ENCODE results near the gene NUP62CL.
"Not testable (repeated sequence)": the region's sequence is repeated elsewhere in the genome, so short reads cannot be mapped to it uniquely, and the experiment has no call there.

The NUP62CL gene, protein sequence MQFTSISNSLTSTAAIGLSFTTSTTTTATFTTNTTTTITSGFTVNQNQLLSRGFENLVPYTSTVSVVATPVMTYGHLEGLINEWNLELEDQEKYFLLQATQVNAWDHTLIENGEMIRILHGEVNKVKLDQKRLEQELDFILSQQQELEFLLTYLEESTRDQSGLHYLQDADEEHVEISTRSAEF

GRCh38 chrX:107205770-107206696 lies at the start of gene NUP62CL, which contains the start of gene DNAAF6:
Gene NUP62CL (minus strand): TSS chrX:107206433. CDS start chrX:107175146, 31,287 bp downstream.
Gene DNAAF6 (plus strand): TSS chrX:107206611. CDS start chrX:107212876, 6,265 bp downstream.
- no peaks in the 10 kb centered on the region for H3K27me3 ChIP-seq (ENCODE audit: insufficient read depth, low read length)
- no peaks in the 10 kb centered on the region for H3K9me3 ChIP-seq (ENCODE audit: low read length)
- H2AFZ ChIP-seq (ENCODE audit: low read depth, low read length) = peak within 1 kb of the TSS; percentile 38
- H3K4me3 ChIP-seq (ENCODE audit: low read length) = peak within 1 kb of the TSS; percentile 48
- no peaks in the 10 kb centered on the region for H3K4me1 ChIP-seq (ENCODE audit: insufficient read depth, low read length)
- no peaks in the 10 kb centered on the region for H3K36me3 ChIP-seq (ENCODE audit: insufficient read depth, low read length)

- no peaks in the 10 kb centered on the region for H3K36me3 ChIP-seq (ENCODE audit: insufficient read depth, low read length)
- H3K4me3 ChIP-seq (ENCODE audit: low read length) = no peak overlapping the region
- peaks cover 7% of the 10 kb centered on the region for H3K27me3 ChIP-seq (ENCODE audit: insufficient read depth, low read length)
- no peaks in the 10 kb centered on the region for H3K9me3 ChIP-seq (ENCODE audit: low read length)
- no peak overlapping the region for H2AFZ ChIP-seq (ENCODE audit: low read depth, low read length)
- H3K4me1 ChIP-seq (ENCODE audit: insufficient read depth, low read length) = no peaks in the 10 kb centered on the region
These were observed 22.2 kb upstream of the NUP62CL start for GRCh38 chrX:107228486-107228819.

GRCh38 chrX:107227780-107228485 lies 21.7 kb upstream of the NUP62CL start:
- no peaks in the 10 kb centered on the region for H3K4me1 ChIP-seq (ENCODE audit: insufficient read depth, low read length)
- H3K27me3 ChIP-seq (ENCODE audit: insufficient read depth, low read length) = peaks cover 7% of the 10 kb centered on the region
- no peak overlapping the region for H3K4me3 ChIP-seq (ENCODE audit: low read length)
- no peaks in the 10 kb centered on the region for H3K9me3 ChIP-seq (ENCODE audit: low read length)
- H3K36me3 ChIP-seq (ENCODE audit: insufficient read depth, low read length) = no peaks in the 10 kb centered on the region
- H2AFZ ChIP-seq (ENCODE audit: low read depth, low read length) = no peak overlapping the region

- Histone ChIP-seq H3K36me3 (ENCODE audit: insufficient read depth, low read length) (no peaks in the 10 kb centered on the region), H2AFZ (ENCODE audit: low read depth, low read length) (no peak overlapping the region), H3K9me3 (ENCODE audit: low read length) (no peaks in the 10 kb centered on the region), H3K4me3 (ENCODE audit: low read length) (no peak overlapping the region), H3K27me3 (ENCODE audit: insufficient read depth, low read length) (peaks cover 7% of the 10 kb centered on the region), H3K4me1 (ENCODE audit: insufficient read depth, low read length) (no peaks in the 10 kb centered on the region)
These were observed 20.5 kb upstream of the NUP62CL start for GRCh38 chrX:107226757-107227156.

DNA sequence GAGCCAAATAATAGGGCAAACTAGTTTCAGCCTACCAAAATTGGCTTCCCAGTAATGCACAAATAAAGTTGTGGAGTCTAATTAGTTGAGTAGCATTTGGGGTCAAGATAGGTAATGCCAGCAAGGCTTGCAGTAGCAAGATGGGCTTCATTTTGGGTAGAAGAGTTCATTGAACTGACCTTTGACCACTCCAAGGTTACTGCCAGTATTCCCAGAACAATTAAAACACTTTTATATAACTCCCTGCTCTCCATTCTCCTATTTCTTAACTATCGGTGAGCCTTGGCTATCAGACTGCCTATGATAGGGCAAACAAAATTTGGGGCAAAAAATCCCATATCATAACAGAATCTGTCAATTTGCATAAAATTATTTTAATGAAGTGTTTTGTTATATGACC lies 7.2 kb upstream of the NUP62CL start:
- Histone ChIP-seq H2AFZ (ENCODE audit: low read depth, low read length) (no peak overlapping the region), H3K4me1 (ENCODE audit: insufficient read depth, low read length) (no peaks in the 10 kb centered on the region), H3K27me3 (ENCODE audit: insufficient read depth, low read length) (peaks cover 3% of the 10 kb centered on the region), H3K4me3 (ENCODE audit: low read length) (no peak overlapping the region), H3K36me3 (ENCODE audit: insufficient read depth, low read length) (no peaks in the 10 kb centered on the region), H3K9me3 (ENCODE audit: low read length) (no peaks in the 10 kb centered on the region)

GRCh38 chrX:107207943-107208342 lies 1.7 kb upstream of the NUP62CL start:
- Histone ChIP-seq H3K27me3 (ENCODE audit: insufficient read depth, low read length) (no peaks in the 10 kb centered on the region), H3K4me1 (ENCODE audit: insufficient read depth, low read length) (no peaks in the 10 kb centered on the region), H3K36me3 (ENCODE audit: insufficient read depth, low read length) (no peaks in the 10 kb centered on the region), H2AFZ (ENCODE audit: low read depth, low read length) (no peak overlapping the region), H3K4me3 (ENCODE audit: low read length) (no peak overlapping the region), H3K9me3 (ENCODE audit: low read length) (no peaks in the 10 kb centered on the region)

DNA sequence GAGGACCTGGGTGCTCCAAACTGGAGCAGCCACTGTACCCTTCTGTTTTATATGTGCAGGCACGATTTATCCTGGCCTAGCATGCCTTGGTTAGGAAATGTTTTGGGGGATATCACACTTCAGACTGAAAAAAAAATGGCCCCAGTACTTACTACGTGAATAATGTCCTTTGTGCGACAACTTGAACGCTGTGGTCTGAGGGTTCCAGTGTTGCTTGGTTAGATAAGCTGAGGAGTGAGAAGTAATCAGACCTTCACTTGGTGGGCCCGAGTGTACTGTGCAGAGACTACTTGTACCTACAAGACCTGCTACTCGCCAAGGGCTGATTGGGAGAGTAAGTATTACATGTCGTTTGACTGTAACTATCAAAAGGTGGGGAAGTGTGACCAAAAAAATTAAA lies 856 bp upstream of the NUP62CL start:
- Histone ChIP-seq H3K27me3 (ENCODE audit: insufficient read depth, low read length) (no peaks in the 10 kb centered on the region), H3K9me3 (ENCODE audit: low read length) (no peaks in the 10 kb centered on the region), H3K4me1 (ENCODE audit: insufficient read depth, low read length) (no peaks in the 10 kb centered on the region), H2AFZ (ENCODE audit: low read depth, low read length) (no peak overlapping the region), H3K4me3 (ENCODE audit: low read length) (no peak overlapping the region), H3K36me3 (ENCODE audit: insufficient read depth, low read length) (no peaks in the 10 kb centered on the region)

- Histone ChIP-seq H3K36me3 (ENCODE audit: insufficient read depth, low read length) (no peaks in the 10 kb centered on the region), H3K4me3 (ENCODE audit: low read length) (peak overlapping the region; percentile 48), H2AFZ (ENCODE audit: low read depth, low read length) (no peak overlapping the region)
These were observed 448 bp upstream of the NUP62CL start for GRCh38 chrX:107206697-107207065.

GRCh38 chrX:107204068-107204605 lies 2.1 kb downstream of the NUP62CL start:
- Histone ChIP-seq H3K4me1 (ENCODE audit: insufficient read depth, low read length) (no peaks in the 10 kb centered on the region), H3K36me3 (ENCODE audit: insufficient read depth, low read length) (no peaks in the 10 kb centered on the region), H3K9me3 (ENCODE audit: low read length) (no peaks in the 10 kb centered on the region), H3K27me3 (ENCODE audit: insufficient read depth, low read length) (no peaks in the 10 kb centered on the region), H2AFZ (ENCODE audit: low read depth, low read length) (no peak overlapping the region), H3K4me3 (ENCODE audit: low read length) (no peak overlapping the region)

More at GRCh38 chrX:107206697-107207065, 448 bp upstream of the NUP62CL start:
- Histone ChIP-seq H3K9me3 (ENCODE audit: low read length) (no peaks in the 10 kb centered on the region), H3K27me3 (ENCODE audit: insufficient read depth, low read length) (no peaks in the 10 kb centered on the region), H3K4me1 (ENCODE audit: insufficient read depth, low read length) (no peaks in the 10 kb centered on the region)

DNA sequence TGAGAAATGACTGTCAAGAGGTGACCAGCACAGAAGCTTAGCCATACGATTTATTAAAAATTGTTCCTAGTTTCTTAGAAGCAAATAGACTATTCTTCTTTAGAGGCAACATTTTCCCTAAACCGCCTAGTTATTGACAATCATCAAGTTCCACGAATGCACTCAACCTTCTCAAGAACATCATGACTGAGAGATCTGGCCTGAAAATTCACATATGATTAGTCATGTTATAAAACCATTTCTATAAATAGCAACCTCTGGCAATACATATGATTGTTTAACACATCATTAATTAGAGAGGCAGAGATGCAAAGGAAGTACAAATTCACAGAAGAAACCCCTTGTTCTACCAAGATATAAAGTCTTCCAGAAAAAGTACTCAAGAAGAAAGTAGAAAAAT lies 6.7 kb downstream of the NUP62CL start:
- H3K9me3 ChIP-seq (ENCODE audit: low read length) = no peaks in the 10 kb centered on the region
- no peak overlapping the region for H2AFZ ChIP-seq (ENCODE audit: low read depth, low read length)
- no peaks in the 10 kb centered on the region for H3K4me1 ChIP-seq (ENCODE audit: insufficient read depth, low read length)
- no peaks in the 10 kb centered on the region for H3K27me3 ChIP-seq (ENCODE audit: insufficient read depth, low read length)
- no peaks in the 10 kb centered on the region for H3K36me3 ChIP-seq (ENCODE audit: insufficient read depth, low read length)
- H3K4me3 ChIP-seq (ENCODE audit: low read length) = no peak overlapping the region

GRCh38 chrX:107198074-107198473 lies 8.2 kb downstream of the NUP62CL start:
- H3K9me3 ChIP-seq (ENCODE audit: low read length); H3K36me3 ChIP-seq (ENCODE audit: insufficient read depth, low read length); H3K4me3 ChIP-seq (ENCODE audit: low read length); H2AFZ ChIP-seq (ENCODE audit: low read depth, low read length); H3K27me3 ChIP-seq (ENCODE audit: insufficient read depth, low read length); H3K4me1 ChIP-seq (ENCODE audit: insufficient read depth, low read length): not testable (repeated sequence)

GRCh38 chrX:107197319-107197718 lies 8.9 kb downstream of the NUP62CL start:
- Histone ChIP-seq H3K4me3 (ENCODE audit: low read length) (no peak overlapping the region), H3K4me1 (ENCODE audit: insufficient read depth, low read length) (no peaks in the 10 kb centered on the region), H3K27me3 (ENCODE audit: insufficient read depth, low read length) (no peaks in the 10 kb centered on the region), H3K9me3 (ENCODE audit: low read length) (no peaks in the 10 kb centered on the region), H2AFZ (ENCODE audit: low read depth, low read length) (no peak overlapping the region), H3K36me3 (ENCODE audit: insufficient read depth, low read length) (no peaks in the 10 kb centered on the region)
